NCI-H187 treated with DMSO at 0.1 percent for 48 hours (cell line): ENCODE measurements around the gene GCN1.
"Not testable (repeated sequence)": the region's sequence is repeated elsewhere in the genome, so short reads cannot be mapped to it uniquely, and the experiment has no call there.

ENCODE experiments used
- DNase-seq: peaks from one replicate; lab custom pipeline; 2025; lab: John Stamatoyannopoulos, UW

GCN1 gene

GRCh38 chr12:120214626-120215356 lies 20.3 kb upstream of the GCN1 start:
- no peak for DNase-seq

- DNase-seq: no peak
Observed at GRCh38 chr12:120213758-120214157, 19.2 kb upstream of the GCN1 start.

GRCh38 chr12:120213182-120213581 lies 18.7 kb upstream of the GCN1 start:
- not testable (repeated sequence) for DNase-seq

GRCh38 chr12:120212301-120212700 lies 17.8 kb upstream of the GCN1 start:
- no peak for DNase-seq

GRCh38 chr12:120211904-120212283 lies 17.4 kb upstream of the GCN1 start:
- no peak for DNase-seq

- no peak for DNase-seq
Observed at GRCh38 chr12:120211243-120211903, 16.9 kb upstream of the GCN1 start.

GRCh38 chr12:120209851-120210250 lies 15.3 kb upstream of the GCN1 start:
- no peak for DNase-seq

- DNase-seq: no peak
Observed at GRCh38 chr12:120207227-120207626, 12.7 kb upstream of the GCN1 start.

- not testable (repeated sequence) for DNase-seq
Observed at GRCh38 chr12:120206781-120207180, 12.3 kb upstream of the GCN1 start.

- no peak for DNase-seq
Observed at GRCh38 chr12:120206228-120206627, 11.7 kb upstream of the GCN1 start.

GRCh38 chr12:120204171-120204570 lies 9.7 kb upstream of the GCN1 start:
- DNase-seq: no peak

- DNase-seq: no peak
Observed at GRCh38 chr12:120200364-120200800, 5.9 kb upstream of the GCN1 start.

GRCh38 chr12:120199595-120200306 lies 5.2 kb upstream of the GCN1 start:
- DNase-seq: no peak

- DNase-seq: no peak
Observed at GRCh38 chr12:120199025-120199424, 4.5 kb upstream of the GCN1 start.

- DNase-seq: no peak
Observed at GRCh38 chr12:120197542-120197887, 3.0 kb upstream of the GCN1 start.

- DNase-seq: not testable (repeated sequence)
Observed at GRCh38 chr12:120196817-120197541, 2.5 kb upstream of the GCN1 start.

- no peak for DNase-seq
Observed at GRCh38 chr12:120196363-120196762, 1.8 kb upstream of the GCN1 start.

- no peak for DNase-seq
Observed at GRCh38 chr12:120194226-120194533, 335 bp downstream of the GCN1 start.

GRCh38 chr12:120193286-120193685 lies 1.2 kb downstream of the GCN1 start:
- not testable (repeated sequence) for DNase-seq

GRCh38 chr12:120190985-120191480 lies 3.5 kb downstream of the GCN1 start:
- no peak for DNase-seq

GRCh38 chr12:120190386-120190785 lies 4.1 kb downstream of the GCN1 start:
- no peak for DNase-seq

GRCh38 chr12:120186654-120187053 lies 7.9 kb downstream of the GCN1 start:
- no peak for DNase-seq
